AG10803 (cell line): ENCODE measurements around the gene HAUS7.

ENCODE experiments used
- DNase-seq: peaks from one replicate; pipeline ENCODE4 v3.0.0; 2010; ENCODE audit warnings: low read depth
- H3K4me3 ChIP-seq: 2 replicates; pipeline ENCODE4 v1.5.1; 2011; ENCODE audit warnings: mild to moderate bottlenecking, low read length, control low read depth
- CTCF ChIP-seq: conservative IDR thresholded peaks from 2 replicates; pipeline ENCODE4 v1.5.1; 2011; ENCODE audit warnings: mild to moderate bottlenecking, low read length, control low read depth, inconsistent platforms

Gene HAUS7

GRCh38 chrX:153457827-153458466 lies 12.4 kb downstream of the HAUS7 start:
- no peak overlapping the region for H3K4me3 ChIP-seq
- no peak for DNase-seq
- no peak for TF ChIP-seq CTCF

- no peak overlapping the region for H3K4me3 ChIP-seq
- no peak for DNase-seq
- no peak for TF ChIP-seq CTCF
Observed at GRCh38 chrX:153457136-153457825, 13.1 kb downstream of the HAUS7 start.

GRCh38 chrX:153456704-153457103 lies 13.7 kb downstream of the HAUS7 start:
- no peak overlapping the region for H3K4me3 ChIP-seq

GRCh38 chrX:153456161-153456560 lies 14.2 kb downstream of the HAUS7 start:
- H3K4me3 ChIP-seq = no peak overlapping the region
- TF ChIP-seq CTCF = no peak
- no peak for DNase-seq

More at GRCh38 chrX:153456704-153457103, 13.7 kb downstream of the HAUS7 start:
- no peak for TF ChIP-seq CTCF
- DNase-seq = no peak

GRCh38 chrX:153455571-153455970 lies 14.8 kb downstream of the HAUS7 start:
- H3K4me3 ChIP-seq = no peak overlapping the region
- no peak for TF ChIP-seq CTCF
- no peak for DNase-seq

GRCh38 chrX:153454901-153455550 lies 15.3 kb downstream of the HAUS7 start:
- H3K4me3 ChIP-seq = no peak overlapping the region
- DNase-seq = no peak
- no peak for TF ChIP-seq CTCF

GRCh38 chrX:153450949-153451277 lies 19.5 kb downstream of the HAUS7 start:
- no peak for DNase-seq
- no peak overlapping the region for H3K4me3 ChIP-seq
- TF ChIP-seq CTCF = no peak
